ENCODE data around the gene SSH2.
A peak's percentile ranks its signal among the peaks of the same experiment; 100 is the strongest.

SSH2 gene

DNA sequence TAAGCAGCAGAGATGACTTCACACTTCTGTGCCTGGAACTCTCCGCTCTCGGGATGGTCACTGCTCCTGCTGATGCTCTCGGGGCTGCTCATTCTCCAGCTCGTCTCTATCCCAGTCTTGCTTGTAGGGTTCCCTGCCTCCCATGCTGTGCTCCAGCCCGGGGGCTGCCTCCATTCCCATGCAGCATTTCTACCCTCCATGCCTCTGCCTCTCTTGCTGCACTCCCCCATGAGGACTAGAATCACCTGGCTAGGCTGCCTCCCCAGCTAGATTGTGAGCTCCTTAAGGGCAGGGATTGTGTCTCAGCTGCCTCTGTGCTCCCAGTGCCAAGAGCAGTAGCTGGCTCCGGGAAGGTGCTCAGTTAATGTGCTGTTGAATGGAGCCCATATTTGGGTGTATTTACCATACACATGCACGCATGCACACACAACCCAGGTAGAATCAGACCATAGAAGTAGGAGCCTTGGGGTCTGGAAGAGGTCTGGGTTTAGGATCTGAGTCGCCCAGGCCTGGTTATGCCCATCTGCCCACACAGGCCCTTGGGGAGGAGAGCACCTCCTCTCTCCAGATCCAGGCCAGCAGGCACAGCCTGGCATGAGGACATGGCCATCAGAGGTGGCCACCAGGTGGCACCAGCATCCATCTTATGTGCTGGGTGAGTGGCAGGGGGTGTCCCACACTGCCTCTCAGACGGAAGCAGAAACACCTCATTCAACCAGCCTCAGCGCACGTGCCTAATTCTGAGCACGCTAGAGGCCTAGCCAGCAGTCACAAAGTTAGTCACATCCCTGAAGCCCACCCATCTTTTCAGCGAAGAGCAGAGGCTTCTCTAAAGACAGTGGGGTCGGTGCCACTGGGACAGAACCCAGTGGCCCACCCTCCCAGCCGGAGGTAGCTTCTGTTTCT lies 349.9 kb downstream of the SSH2 start:
- H3K27ac ChIP-seq: no peak overlapping the region
- DNase-seq (ENCODE audit: low spot score): no peak
- no peak overlapping the region for H3K4me3 ChIP-seq
- TF ChIP-seq, protein P1, sequence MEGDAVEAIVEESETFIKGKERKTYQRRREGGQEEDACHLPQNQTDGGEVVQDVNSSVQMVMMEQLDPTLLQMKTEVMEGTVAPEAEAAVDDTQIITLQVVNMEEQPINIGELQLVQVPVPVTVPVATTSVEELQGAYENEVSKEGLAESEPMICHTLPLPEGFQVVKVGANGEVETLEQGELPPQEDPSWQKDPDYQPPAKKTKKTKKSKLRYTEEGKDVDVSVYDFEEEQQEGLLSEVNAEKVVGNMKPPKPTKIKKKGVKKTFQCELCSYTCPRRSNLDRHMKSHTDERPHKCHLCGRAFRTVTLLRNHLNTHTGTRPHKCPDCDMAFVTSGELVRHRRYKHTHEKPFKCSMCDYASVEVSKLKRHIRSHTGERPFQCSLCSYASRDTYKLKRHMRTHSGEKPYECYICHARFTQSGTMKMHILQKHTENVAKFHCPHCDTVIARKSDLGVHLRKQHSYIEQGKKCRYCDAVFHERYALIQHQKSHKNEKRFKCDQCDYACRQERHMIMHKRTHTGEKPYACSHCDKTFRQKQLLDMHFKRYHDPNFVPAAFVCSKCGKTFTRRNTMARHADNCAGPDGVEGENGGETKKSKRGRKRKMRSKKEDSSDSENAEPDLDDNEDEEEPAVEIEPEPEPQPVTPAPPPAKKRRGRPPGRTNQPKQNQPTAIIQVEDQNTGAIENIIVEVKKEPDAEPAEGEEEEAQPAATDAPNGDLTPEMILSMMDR (IDR thresholded peaks at IDR 0.05): peak; percentile 60

DNA sequence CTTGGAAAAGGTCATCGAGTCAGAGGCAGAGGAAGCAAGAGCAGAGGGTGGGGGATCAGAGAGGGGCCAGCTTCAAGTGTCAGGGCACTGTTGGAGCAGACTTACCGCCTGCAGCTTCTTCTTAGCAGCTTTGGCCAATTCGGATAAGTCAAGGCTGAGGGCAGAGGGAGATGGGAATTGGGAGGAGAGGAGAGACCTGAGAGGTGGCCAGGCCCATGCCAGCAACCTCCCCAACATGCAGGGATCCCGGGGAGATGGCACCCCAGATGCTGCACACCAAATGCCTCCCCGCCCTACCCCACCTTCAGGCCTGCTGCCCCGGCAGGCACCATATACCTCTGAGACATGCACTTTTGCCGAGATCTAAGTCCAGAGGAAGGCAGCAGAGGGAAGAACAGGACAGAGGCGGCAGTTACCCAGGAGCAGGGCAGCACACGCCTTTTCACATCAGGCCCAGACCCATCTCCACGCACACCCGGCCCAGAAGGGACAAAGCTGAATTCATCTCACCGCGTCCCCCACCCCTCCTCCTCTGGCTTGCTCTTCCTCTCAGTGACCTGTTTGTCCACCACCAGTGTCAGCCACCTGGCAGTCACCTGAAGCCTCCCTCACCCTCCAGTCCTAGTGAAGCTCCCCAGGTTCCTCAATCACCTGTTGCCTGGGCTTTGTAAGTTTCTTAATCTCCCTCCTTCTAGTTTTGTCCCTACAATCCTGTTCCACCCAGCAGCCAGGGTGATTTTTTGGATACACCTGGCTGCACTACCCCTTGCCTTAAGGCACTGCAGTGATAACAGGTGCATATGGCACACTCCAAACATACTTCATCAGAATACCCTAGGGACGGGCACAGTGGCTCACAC lies 351.2 kb downstream of the SSH2 start:
- no peak for DNase-seq (ENCODE audit: low spot score)
- Histone ChIP-seq H3K27ac (no peak overlapping the region), H3K4me3 (no peak overlapping the region)
- TF ChIP-seq, protein P1 (IDR thresholded peaks at IDR 0.05): no peak

DNA sequence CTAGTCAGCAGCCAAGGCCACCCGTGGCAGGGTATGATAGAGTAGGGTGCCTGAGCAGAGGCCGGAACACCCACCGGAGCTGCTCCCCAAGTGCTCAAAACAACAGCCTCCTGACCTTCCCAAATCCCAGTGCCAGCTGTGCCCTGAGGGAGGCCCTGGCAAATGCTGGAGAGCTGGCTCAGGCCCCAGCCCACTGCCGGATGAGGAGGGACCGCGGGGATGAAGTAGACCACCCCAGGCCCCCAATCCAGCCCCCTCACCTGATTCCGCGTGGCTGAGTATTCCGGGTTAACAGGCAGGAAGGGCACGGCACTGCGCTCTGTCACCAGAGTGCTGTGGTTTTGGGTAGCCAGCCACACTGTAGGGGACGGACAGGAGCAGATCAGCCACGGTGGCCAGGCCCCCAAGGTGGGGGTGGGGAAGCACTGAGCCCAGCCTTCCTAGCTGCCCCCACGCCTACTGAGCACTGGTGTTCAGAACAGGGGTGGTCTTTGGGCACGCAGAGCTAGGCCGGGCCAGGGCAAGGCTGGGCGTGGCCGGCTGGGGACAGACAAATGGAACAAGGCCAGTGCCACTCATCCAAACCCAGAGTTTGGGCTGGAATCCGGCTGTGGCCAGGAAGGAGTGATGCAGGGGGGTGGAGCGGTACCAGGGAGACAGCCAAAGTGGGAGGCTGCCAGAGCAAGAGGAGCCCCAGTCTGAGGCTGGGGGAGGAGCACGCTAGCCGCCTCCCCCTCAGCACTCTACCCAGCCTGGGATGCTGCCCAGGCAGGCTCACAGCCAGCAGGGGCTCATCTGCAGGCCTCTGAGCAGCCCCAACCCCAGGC lies 352.4 kb downstream of the SSH2 start:
- Histone ChIP-seq H3K27ac (peak overlapping the region in 1 of 2 donors; percentile 57), H3K4me3 (no peak overlapping the region)
- TF ChIP-seq, protein P1 (IDR thresholded peaks at IDR 0.05): no peak
- DNase-seq (ENCODE audit: low spot score): no peak

DNA sequence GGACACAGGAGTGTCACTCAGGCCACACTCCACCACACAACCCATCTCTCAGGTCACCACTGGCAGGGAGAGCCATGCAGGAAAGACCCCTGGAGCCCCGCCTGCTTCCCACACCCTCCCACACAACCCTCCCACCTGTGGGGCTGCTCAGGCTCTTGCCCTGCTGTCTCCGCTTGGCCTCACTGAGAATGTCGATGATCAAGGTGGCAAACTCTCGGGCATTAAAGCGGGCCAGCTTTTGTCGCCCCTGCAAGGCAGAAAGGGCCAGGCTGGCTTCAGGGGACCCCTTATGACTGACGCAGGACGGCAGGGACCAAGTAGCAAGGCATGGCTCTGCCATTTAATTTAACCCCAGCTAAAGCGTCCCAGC lies 353.0 kb downstream of the SSH2 start:
- peak overlapping the region in 1 of 2 donors; percentile 57 for H3K27ac ChIP-seq
- DNase-seq (ENCODE audit: low spot score): no peak
- H3K4me3 ChIP-seq: no peak overlapping the region
- TF ChIP-seq, protein P1 (IDR thresholded peaks at IDR 0.05): no peak

DNA sequence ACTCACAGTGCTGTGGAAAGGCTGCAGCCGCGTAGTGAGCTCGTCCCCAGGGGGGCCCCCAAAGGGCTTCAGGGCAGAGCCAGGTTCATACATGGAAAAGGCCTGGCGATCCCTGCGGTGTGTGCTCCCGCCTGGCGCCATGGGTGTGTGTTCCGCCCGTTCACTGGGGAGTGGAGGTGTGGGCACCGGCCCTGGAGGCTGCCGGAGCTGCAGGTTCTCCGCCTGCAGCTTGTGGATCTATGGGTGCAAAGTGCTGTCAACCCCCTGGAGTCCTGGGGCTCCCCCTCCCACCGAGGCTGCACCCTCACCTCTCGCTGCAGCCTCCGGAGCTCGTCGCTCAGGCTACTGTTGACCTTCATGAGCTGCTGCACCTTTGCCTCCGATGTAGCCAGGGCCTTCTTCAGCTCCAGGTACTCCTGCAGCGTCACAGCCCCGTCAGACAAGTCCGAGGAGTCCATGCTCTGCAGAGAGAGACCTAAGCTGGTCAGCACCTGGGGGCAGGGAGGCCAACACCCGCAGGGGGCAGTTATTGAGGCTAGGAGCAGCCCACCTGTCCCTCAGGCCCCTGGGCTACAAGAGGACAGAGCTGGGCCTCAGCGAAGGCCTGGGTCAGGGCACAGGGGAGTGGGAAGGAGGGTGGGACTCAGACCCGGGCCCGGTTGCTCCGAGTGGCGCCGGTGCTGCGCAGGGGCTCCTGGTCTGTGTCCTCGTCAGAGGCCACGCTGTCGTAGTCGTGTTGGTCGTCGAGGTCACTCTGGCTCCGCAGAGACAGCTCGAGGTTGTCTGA lies 353.6 kb downstream of the SSH2 start:
- DNase-seq (ENCODE audit: low spot score): peak; percentile 68
- H3K4me3 ChIP-seq: no peak overlapping the region
- H3K27ac ChIP-seq: no peak overlapping the region
- TF ChIP-seq, protein P1 (IDR thresholded peaks at IDR 0.05): no peak

Measured in coronary artery (tissue), 2 donors.